ENCODE measurements around the gene OAF. TPM values are rescaled to one million over a fixed set of nuclear protein-coding genes. Genes with fewer than 3 reads are reported as not detected.
"Not testable (repeated sequence)": the region's sequence is repeated elsewhere in the genome, so short reads cannot be mapped to it uniquely, and the experiment has no call there.

Gene OAF
- total RNA-seq, 1 experiment from 2014 or later = 10.6 TPM

DNA sequence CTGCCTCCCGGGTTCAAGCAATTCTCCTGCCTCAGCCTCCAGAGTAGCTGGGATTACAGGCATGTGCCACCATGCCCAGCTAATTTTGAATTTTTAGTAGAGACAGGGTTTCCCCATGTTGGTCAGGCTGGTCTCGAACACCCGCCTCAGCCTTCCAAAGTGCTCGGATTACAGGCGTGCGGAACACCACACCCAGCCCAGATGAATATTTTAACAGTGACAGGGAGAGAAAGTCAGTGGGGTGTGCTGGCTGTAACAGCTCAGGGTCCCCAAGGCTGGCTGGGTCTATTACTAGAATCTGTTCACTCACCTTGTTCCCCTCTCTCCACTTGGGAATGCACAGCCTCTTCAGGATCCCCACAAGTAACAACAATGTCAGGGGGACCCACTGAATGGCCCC lies 30.8 kb upstream of the OAF start:
- DNase-seq; H3K27ac ChIP-seq; H3K36me3 ChIP-seq; H3K9me3 ChIP-seq (replicated peaks); H3K4me3 ChIP-seq; H3K27me3 ChIP-seq; H3K4me1 ChIP-seq: not testable (repeated sequence)

DNA sequence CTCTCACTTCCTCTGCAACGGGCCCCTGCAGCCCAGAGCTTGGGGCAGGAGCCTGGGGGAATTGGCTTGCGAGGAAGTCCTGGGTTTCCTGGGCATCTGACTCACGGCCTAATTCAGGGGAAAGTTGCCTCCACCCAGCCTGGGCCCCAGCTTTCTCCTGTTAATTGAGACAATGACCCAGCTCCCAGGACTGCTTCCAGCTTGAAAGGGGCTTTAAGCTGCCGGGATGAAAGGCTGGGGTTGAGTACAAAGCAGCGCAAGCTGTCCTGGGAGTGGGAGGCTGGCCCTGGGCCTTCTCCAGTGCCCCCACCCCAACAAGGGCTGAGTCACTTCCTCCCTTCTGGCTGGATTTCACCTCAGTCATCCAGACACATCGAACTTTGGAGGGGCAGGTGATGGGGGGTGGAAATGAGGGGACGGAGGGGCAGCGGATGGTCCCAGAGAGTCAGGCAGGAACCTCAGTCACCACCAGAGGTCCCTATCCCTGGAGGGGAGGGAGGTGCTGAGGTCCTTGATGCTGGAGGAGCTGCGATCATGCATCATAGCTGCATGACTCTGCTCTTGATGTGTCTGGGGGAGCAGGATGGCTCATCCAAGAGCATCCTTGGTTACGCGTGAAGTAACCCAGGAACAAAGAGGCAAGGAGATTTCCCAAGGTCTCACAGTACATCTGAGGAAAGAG lies 30.1 kb upstream of the OAF start:
- no peaks in the 10 kb centered on the region for H3K36me3 ChIP-seq
- no peaks in the 10 kb centered on the region for H3K9me3 ChIP-seq (replicated peaks)
- no peak overlapping the region for H3K4me3 ChIP-seq
- peaks cover 6% of the 10 kb centered on the region for H3K4me1 ChIP-seq
- no peaks in the 10 kb centered on the region for H3K27me3 ChIP-seq
- no peak overlapping the region for H3K27ac ChIP-seq
- no peak for DNase-seq

DNA sequence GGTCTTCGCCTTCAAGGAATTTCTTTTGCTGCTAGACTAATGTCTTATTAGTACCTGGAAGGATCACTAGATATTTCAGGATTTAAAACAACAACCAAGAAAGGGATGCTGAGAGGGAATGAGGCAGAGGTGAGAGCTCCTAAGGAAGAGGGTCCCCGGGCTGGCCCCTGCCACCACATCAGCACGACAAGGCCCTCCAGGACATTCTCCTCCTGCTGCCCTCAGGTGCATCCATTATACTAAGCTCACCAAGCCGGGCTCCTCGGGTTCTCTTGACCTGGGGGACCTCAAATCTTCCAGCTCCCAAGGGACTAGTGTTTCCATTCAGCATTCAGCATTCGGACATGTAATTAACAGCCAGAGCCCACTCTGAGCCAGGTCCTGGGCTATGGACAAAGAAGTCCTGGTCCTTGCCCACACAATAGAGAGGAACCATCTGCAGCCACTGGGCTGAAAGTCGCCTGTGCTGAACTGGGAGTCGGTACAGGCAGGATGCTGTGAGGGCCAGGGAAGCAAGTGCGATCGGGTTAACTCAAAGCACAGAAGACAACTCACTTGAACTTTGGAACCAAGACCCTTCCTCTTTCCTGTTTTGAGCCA lies 29.4 kb upstream of the OAF start:
- no peak for DNase-seq
- Histone ChIP-seq H3K36me3 (no peaks in the 10 kb centered on the region), H3K4me3 (no peak overlapping the region), H3K9me3 (replicated peaks) (no peaks in the 10 kb centered on the region), H3K27ac (no peak overlapping the region), H3K27me3 (no peaks in the 10 kb centered on the region), H3K4me1 (peaks cover 13% of the 10 kb centered on the region)

DNA sequence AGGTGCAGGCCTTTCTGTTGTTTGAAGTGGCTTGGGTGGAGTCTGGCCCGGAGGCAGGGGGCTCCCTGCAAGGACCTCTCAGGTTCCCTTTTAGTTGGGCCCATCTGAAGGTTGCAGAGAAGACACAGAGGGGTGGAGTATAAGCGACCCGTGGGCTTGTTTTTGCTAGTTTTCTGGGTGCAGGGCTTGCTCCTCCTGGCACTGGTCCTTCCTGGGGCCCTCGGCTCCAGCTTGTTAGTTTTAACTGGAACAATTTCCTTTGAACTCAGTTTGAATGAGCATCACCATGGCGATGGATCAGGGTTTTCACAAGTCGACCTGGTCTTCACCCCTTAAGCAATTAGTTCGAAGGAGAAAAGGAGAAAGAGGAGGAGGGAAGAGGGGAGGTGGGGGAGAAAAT lies 28.5 kb upstream of the OAF start:
- no peak for DNase-seq
- no peaks in the 10 kb centered on the region for H3K36me3 ChIP-seq
- H3K27ac ChIP-seq = no peak overlapping the region
- no peaks in the 10 kb centered on the region for H3K27me3 ChIP-seq
- H3K4me3 ChIP-seq = no peak overlapping the region
- H3K9me3 ChIP-seq (replicated peaks) = no peaks in the 10 kb centered on the region
- peaks cover 21% of the 10 kb centered on the region for H3K4me1 ChIP-seq

DNA sequence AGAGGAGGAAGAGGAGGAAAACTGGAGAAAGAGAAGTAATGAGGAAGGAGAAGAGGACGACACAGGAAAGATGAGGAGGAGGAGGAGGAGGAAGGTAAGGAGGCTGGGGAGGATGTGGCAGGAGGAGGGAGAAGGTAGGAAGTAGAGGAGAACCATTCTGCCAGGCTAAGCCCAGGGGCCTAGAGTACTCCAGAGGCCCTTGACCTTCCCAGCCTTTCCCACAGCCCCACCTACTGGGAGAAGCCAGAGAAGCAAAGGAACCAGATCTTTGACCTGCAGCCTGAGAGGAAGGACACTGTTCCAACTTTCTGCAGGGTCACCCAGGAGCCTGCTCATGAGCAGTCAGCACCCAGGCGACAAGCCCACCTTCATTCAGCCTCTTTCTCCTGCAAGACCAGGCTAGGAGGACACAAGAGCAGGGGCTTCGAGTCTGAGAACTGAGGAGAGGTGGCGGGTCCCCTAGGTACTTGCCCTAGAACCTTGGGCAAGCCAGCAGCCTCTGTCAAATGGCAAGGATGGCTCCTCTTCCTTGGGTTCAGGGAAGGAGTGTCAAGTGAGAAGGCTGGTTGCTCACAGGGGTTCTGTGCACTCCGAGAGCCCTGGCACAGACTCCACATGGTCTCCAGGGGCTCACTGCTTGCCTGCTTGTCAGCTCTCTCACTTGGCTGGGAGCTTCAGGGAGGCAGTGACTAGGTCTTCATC lies 27.9 kb upstream of the OAF start:
- peak in 1 of 2 experiments; percentile 37 for DNase-seq
- H3K9me3 ChIP-seq (replicated peaks) = no peaks in the 10 kb centered on the region
- no peaks in the 10 kb centered on the region for H3K36me3 ChIP-seq
- H3K27me3 ChIP-seq = no peaks in the 10 kb centered on the region
- no peak overlapping the region for H3K4me3 ChIP-seq
- peaks cover 26% of the 10 kb centered on the region for H3K4me1 ChIP-seq
- H3K27ac ChIP-seq = no peak overlapping the region

DNA sequence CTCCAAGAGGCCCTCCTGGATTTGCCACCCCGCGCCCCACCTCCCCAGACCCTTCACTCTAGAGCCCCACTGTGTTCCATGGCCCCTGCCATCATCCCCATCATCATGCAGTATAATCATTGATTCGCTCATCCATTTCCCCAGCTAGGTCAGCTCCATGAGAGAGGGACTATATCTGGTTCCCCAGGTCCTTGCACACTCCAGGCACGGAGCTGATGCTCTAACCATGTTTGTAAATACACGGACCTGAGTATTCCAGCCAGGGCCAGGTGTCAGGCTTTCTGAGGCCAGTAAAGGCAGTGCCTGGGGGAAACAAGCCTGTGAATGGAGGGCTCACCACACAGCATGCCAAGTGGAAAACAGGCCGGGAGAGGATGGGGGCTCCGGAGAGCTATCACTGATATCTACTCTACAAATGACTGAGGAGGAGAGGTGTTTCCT lies 27.1 kb upstream of the OAF start:
- no peaks in the 10 kb centered on the region for H3K9me3 ChIP-seq (replicated peaks)
- peaks cover 26% of the 10 kb centered on the region for H3K4me1 ChIP-seq
- H3K27ac ChIP-seq = no peak overlapping the region
- no peak overlapping the region for H3K4me3 ChIP-seq
- no peaks in the 10 kb centered on the region for H3K27me3 ChIP-seq
- DNase-seq = no peak
- H3K36me3 ChIP-seq = no peaks in the 10 kb centered on the region

DNA sequence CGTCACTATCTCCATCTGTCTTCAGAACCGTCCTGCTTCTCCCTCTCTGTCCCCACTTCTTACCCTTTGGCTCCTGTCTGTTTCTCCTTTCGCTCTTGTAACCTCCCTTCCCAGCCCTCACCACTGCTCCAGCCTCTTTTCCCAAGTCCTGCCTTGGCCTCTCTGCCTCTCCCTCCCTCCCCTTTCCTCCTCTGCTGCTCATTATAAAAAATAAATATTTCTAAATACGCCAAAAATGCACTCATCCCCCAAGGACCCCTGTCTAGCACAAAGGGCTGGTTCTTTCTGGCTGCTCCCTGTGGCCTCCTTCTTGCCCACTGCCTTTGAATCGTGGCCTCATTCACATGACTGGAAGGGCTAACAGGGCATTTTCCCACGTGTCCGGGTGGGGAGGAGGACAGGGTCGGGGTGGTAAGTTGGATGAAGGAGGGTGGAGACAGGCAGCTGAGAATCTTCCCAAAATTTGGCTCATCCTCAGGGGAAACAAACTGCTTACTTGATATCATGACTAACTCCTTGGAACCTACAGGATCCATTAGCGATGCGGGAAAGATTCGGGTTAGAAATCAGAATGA lies 26.4 kb upstream of the OAF start:
- Histone ChIP-seq H3K4me1 (peaks cover 26% of the 10 kb centered on the region), H3K27ac (no peak overlapping the region), H3K36me3 (no peaks in the 10 kb centered on the region), H3K4me3 (no peak overlapping the region), H3K9me3 (replicated peaks) (no peaks in the 10 kb centered on the region), H3K27me3 (no peaks in the 10 kb centered on the region)
- no peak for DNase-seq

DNA sequence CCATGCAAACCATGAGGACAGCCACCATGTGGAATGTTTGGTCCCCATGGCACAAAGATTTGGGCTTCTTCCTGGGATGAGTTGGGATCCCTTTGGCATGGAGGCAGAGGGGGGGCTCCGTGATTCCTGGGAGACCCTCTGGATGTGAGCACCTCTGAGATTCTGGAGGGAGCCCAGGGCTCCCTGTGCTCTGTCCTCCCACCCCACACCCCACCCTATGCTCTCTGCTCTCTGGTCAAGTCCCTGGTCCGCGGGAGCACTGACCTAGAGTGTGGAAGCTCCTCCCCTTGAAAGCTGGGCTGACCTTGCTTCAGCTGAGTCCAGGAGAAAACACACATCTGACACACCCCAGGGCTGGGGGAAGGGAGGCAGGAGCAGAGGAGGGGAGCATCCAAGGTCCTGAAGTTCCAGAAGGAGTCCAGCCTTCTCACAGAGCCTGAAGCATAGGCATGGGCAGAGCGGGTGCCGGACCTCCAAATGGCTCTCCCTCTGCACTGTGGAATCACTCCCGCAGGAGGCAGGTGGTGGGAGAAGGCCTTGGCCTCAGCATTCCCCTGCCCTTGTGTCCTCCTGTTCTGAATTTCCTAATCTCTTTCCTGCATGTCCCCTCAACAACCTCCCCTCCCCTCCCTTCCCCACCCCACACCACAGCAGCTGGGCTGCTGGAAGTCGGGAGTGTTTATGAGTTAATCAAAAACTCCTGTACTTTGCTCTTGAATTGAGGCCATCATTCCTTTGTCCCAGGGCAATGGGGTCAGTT lies 25.7 kb upstream of the OAF start:
- no peak overlapping the region for H3K4me3 ChIP-seq
- no peaks in the 10 kb centered on the region for H3K9me3 ChIP-seq (replicated peaks)
- no peaks in the 10 kb centered on the region for H3K27me3 ChIP-seq
- DNase-seq = no peak
- peaks cover 26% of the 10 kb centered on the region for H3K4me1 ChIP-seq
- no peaks in the 10 kb centered on the region for H3K36me3 ChIP-seq
- peak overlapping the region; percentile 35; the same call in 1 of the 2 replicates for H3K27ac ChIP-seq

DNA sequence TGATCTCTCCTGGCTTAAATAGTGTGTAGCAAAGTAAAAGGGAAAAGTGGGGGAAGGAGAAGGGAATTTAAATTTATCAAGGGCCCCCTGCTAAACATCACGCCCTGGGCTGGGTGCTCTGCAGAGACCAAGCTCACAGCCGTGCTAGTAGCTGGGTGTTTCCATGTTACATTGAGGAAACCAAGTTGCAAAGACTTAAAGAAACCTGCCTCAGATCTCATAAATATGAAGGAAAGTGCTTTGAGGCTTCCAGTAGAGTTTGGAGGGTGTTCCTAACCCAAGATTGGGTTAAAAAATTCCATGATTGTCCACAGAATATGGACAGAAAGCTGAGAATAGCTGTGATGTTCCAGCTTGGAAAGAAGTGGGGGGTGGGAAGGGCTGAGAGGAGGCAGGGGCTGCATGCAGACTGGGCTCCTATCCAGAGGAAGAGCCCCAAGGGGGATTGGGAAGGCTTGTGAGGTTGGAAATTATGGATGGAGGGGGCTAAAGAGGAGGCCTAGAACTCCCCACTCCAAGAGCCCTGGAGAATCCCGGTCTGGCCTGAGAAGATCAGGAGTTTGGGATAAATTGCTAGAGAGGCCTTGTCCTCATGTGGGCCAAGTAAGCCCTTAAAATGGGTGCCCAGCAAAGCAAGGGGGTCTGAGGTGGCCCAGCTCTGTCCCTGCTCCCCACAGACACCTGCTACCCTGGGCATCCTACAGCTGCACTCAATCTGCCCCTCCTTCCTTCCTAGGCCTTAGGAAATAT lies 25.0 kb upstream of the OAF start:
- Histone ChIP-seq H3K4me3 (no peak overlapping the region), H3K9me3 (replicated peaks) (no peaks in the 10 kb centered on the region), H3K36me3 (no peaks in the 10 kb centered on the region), H3K27me3 (no peaks in the 10 kb centered on the region), H3K27ac (peak overlapping the region; percentile 35; the same call in 1 of the 2 replicates), H3K4me1 (peaks cover 26% of the 10 kb centered on the region)
- DNase-seq = peak in 1 of 2 experiments; percentile 55

DNA sequence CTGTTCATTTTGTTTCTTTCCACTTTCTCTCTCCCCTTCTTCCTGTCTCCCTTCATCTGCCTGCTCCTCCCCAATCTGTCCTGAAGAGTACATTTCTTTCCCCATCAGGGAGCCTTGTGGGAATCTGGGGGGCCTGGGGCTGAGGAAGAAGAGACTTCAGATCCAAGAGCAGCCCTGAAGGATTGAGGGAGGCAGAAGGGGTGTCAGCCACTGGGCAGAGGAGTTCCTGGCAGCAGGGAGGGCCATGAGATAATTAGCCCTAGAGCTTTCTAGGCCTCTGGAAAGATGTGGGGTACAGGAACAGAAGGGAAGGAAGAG lies 24.4 kb upstream of the OAF start:
- H3K4me3 ChIP-seq = no peak overlapping the region
- DNase-seq = no peak
- no peaks in the 10 kb centered on the region for H3K36me3 ChIP-seq
- H3K4me1 ChIP-seq = peaks cover 26% of the 10 kb centered on the region
- H3K27ac ChIP-seq = peak overlapping the region; percentile 35; the same call in 1 of the 2 replicates
- no peaks in the 10 kb centered on the region for H3K9me3 ChIP-seq (replicated peaks)
- no peaks in the 10 kb centered on the region for H3K27me3 ChIP-seq

DNA sequence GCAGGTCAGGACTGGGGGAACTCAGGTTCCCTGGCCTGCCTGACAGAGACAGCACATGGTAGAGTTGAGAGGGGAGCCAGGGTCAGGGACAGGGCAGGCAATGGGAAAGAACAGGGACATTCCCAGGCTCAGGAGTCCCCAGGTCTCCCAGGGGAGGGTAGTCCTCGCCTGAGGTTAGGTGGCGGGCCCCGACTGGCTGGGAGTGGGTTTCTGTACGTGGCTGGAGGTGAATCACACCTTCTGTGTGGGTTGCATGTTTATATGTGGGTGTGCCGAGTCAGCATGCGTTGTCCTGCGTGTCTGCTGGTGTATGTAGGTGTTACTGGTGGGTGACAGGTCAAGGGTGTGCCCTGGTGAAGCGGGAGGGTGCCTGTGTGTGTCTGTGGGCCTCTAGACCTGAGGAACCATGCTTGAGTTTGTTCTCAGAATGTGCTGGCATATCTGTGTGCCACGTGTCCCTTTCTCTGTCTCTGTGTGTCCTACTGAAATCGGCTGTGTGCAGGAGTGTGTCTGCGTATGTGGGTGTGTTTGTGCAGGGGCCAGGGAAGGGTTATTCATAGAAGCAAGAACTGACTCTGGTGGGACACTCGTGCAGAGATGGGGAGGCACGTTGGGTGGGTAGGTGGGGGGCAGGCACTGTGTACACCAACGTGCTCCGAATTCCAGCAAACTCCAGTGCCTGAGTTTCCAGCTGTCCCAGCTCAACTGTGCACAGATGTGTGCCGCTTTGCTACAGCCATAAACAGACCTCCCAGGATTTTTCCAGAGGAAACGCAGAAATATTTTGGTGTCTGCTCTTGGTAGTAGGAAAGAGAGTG lies 23.8 kb upstream of the OAF start:
- Histone ChIP-seq H3K4me1 (peaks cover 26% of the 10 kb centered on the region), H3K4me3 (no peak overlapping the region; the same call in 1 of the 2 replicates), H3K36me3 (no peaks in the 10 kb centered on the region), H3K27ac (peak overlapping the region; percentile 58), H3K27me3 (no peaks in the 10 kb centered on the region), H3K9me3 (replicated peaks) (no peaks in the 10 kb centered on the region)
- DNase-seq = peak; percentile 39 to 64

DNA sequence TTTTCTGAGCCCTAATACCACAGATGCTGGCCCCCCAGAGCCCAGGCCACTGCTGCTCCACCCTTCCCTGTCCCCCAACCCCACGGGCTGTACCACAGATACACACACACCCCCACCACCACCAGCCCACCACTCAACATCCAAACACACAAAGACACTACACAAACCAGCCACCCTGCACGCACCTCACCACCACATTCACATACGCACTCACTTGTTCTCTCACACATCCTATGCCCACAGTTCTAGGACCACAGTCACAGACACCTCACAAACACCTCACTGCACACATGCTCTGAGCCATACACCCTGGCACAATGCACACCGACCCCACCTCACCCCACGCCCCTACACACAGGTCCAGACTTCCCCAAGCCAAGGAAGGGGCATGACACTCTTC lies 22.5 kb upstream of the OAF start:
- peaks cover 26% of the 10 kb centered on the region for H3K4me1 ChIP-seq
- no peaks in the 10 kb centered on the region for H3K9me3 ChIP-seq (replicated peaks)
- H3K27ac ChIP-seq = no peak overlapping the region
- DNase-seq = no peak
- no peak overlapping the region for H3K4me3 ChIP-seq
- no peaks in the 10 kb centered on the region for H3K27me3 ChIP-seq
- H3K36me3 ChIP-seq = no peaks in the 10 kb centered on the region

DNA sequence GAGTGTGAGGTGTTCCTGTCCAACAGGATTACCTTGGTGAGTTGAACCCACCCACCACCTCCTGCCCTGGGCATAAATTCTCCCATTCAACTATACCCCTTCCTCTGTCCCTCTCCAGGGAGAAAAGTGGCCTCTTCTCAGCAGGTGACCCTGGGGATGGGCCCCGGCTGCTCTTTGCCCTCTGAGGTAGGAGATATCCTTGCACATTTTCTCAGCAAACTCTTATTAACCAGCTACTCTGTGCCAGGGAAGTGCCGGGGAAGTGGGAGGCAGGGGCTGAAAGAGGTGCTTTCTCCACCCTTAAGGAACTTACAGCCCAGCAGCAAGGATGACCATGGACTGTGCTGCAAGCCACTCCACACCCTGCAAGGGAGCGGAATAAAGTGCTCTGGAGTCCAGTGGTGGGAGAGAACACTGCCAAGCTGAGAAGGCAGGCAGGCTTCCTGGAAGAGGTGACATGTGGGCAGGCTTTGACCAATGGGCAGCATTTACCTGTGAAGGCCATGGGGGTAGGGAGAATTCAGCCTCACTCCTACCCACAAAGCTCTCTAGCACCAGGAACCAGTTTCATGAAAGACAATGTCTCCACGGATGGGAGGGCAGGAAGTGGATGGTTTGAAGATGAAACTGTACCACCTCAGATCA lies 21.9 kb upstream of the OAF start:
- H3K27me3 ChIP-seq = no peaks in the 10 kb centered on the region
- no peaks in the 10 kb centered on the region for H3K36me3 ChIP-seq
- H3K9me3 ChIP-seq (replicated peaks) = no peaks in the 10 kb centered on the region
- no peak overlapping the region for H3K27ac ChIP-seq
- peaks cover 26% of the 10 kb centered on the region for H3K4me1 ChIP-seq
- DNase-seq = no peak
- H3K4me3 ChIP-seq = no peak overlapping the region

Measured in SJCRH30 (cell line).